ENCODE results near the gene CAMSAP2.

GRCh38 chr1:200818248-200818647 lies 79.6 kb downstream of the CAMSAP2 start:
- TF ChIP-seq CTCF (conservative IDR thresholded peaks at IDR 0.05; ENCODE audit: low read depth, low read length) (no peak), USF2 (IDR thresholded peaks at IDR 0.05; ENCODE audit: low read depth, low read length) (no peak), POLR2A (IDR thresholded peaks at IDR 0.05; ENCODE audit: low read depth, low read length) (no peak), RCOR1 (IDR thresholded peaks at IDR 0.05; ENCODE audit: insufficient replicate concordance, low read length) (no peak), MXI1 (IDR thresholded peaks at IDR 0.05; ENCODE audit: borderline replicate concordance, low read depth, low read length) (no peak), BHLHE40 (IDR thresholded peaks at IDR 0.05; ENCODE audit: low read depth, low read length) (no peak), SMC3 (IDR thresholded peaks at IDR 0.05; ENCODE audit: low read depth, low read length) (no peak), CEBPB (IDR thresholded peaks at IDR 0.05; ENCODE audit: low read depth, low read length) (peak; percentile 54), NFE2L2 (IDR thresholded peaks at IDR 0.05; ENCODE audit: low read depth, low read length) (no peak), CHD1 (IDR thresholded peaks at IDR 0.05; ENCODE audit: low read depth, low read length) (no peak), FOS (IDR thresholded peaks at IDR 0.05; ENCODE audit: low read depth, low read length) (no peak), MAZ (IDR thresholded peaks at IDR 0.05; ENCODE audit: borderline replicate concordance, low read depth, low read length) (no peak), RAD21 (IDR thresholded peaks at IDR 0.05; ENCODE audit: low read length) (no peak), RFX5 (IDR thresholded peaks at IDR 0.05; ENCODE audit: low read depth, low read length) (no peak)

Data from IMR-90 (cell line).